ENCODE data around the gene ITM2B.

ITM2B gene

DNA sequence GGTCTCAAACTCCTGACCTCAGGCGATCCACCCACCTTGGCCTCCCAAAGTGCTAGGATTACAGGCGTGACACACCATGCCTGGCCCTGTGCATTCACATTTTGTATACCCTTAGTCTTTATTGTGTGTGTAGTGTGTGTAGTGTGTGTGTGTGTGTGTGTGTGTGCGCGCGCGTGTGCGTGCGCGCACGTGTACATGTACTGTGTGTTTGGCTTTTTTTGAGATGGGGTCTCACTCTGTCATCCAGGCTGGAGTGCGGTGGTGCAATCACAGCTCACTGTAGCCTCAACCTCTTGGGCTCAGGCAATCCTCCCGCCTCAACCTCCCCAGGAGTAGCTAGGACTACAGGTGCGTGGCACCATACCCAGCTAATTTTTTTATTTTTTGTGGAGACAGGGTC is 22.1 kb downstream of the ITM2B start:
- no peak for DNase-seq (ENCODE audit: low spot score)
- no peak overlapping the region for H3K27ac ChIP-seq (ENCODE audit: poor library complexity, severe bottlenecking)
- TF ChIP-seq, protein P1, sequence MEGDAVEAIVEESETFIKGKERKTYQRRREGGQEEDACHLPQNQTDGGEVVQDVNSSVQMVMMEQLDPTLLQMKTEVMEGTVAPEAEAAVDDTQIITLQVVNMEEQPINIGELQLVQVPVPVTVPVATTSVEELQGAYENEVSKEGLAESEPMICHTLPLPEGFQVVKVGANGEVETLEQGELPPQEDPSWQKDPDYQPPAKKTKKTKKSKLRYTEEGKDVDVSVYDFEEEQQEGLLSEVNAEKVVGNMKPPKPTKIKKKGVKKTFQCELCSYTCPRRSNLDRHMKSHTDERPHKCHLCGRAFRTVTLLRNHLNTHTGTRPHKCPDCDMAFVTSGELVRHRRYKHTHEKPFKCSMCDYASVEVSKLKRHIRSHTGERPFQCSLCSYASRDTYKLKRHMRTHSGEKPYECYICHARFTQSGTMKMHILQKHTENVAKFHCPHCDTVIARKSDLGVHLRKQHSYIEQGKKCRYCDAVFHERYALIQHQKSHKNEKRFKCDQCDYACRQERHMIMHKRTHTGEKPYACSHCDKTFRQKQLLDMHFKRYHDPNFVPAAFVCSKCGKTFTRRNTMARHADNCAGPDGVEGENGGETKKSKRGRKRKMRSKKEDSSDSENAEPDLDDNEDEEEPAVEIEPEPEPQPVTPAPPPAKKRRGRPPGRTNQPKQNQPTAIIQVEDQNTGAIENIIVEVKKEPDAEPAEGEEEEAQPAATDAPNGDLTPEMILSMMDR (IDR thresholded peaks at IDR 0.05; ENCODE audit: poor library complexity, severe bottlenecking) = no peak
- no peak for ATAC-seq (ENCODE audit: low read depth)
- H3K27me3 ChIP-seq (ENCODE audit: insufficient read depth, poor library complexity, severe bottlenecking) = no peaks in the 10 kb centered on the region
- H3K9me3 ChIP-seq (ENCODE audit: severe bottlenecking) = no peaks in the 10 kb centered on the region
- H3K4me1 ChIP-seq (ENCODE audit: insufficient read depth, poor library complexity, severe bottlenecking) = no peaks in the 10 kb centered on the region
- H3K36me3 ChIP-seq (ENCODE audit: low read depth) = peaks cover 79% of the 10 kb centered on the region
- H3K4me3 ChIP-seq (ENCODE audit: severe bottlenecking) = no peak overlapping the region

DNA sequence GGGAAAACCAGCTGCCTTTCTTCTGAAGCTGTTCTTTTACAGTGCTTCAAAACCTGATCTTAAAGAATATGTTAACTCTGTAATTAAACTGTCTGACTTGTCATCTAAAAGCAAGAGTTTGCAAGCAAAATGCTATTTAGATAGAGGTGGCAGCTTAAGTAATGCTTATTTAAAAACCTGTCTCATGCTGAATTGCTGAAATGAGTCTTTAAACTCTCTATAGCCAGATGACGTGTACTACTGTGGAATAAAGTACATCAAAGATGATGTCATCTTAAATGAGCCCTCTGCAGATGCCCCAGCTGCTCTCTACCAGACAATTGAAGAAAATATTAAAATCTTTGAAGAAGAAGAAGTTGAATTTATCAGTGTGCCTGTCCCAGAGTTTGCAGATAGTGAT is 22.9 kb downstream of the ITM2B start:
- Histone ChIP-seq H3K9me3 (ENCODE audit: severe bottlenecking) (no peaks in the 10 kb centered on the region), H3K36me3 (ENCODE audit: low read depth) (peaks cover 85% of the 10 kb centered on the region), H3K27ac (ENCODE audit: poor library complexity, severe bottlenecking) (no peak overlapping the region), H3K27me3 (ENCODE audit: insufficient read depth, poor library complexity, severe bottlenecking) (no peaks in the 10 kb centered on the region), H3K4me1 (ENCODE audit: insufficient read depth, poor library complexity, severe bottlenecking) (no peaks in the 10 kb centered on the region), H3K4me3 (ENCODE audit: severe bottlenecking) (no peak overlapping the region)
- TF ChIP-seq, protein P1 (IDR thresholded peaks at IDR 0.05; ENCODE audit: poor library complexity, severe bottlenecking) = no peak
- DNase-seq (ENCODE audit: low spot score) = no peak
- no peak for ATAC-seq (ENCODE audit: low read depth)

DNA sequence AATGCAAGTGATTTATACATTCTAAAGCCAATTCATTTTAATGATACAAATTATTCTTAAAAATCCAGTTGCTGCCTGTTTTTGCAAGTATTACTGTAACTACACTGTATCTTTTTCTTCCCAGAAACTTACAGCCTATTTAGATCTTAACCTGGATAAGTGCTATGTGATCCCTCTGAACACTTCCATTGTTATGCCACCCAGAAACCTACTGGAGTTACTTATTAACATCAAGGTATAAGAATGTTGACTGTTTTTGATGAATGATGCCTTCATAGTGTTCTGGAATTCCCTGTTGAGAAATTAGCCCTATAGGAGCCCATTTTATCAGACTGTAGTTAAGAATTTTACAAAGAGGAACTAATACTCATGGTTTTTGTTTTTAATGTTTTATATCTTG is 25.0 kb downstream of the ITM2B start:
- ATAC-seq (ENCODE audit: low read depth) (no peak), DNase-seq (ENCODE audit: low spot score) (no peak)
- Histone ChIP-seq H3K36me3 (ENCODE audit: low read depth) (peaks cover 98% of the 10 kb centered on the region), H3K4me3 (ENCODE audit: severe bottlenecking) (no peak overlapping the region), H3K27ac (ENCODE audit: poor library complexity, severe bottlenecking) (no peak overlapping the region), H3K9me3 (ENCODE audit: severe bottlenecking) (no peaks in the 10 kb centered on the region), H3K27me3 (ENCODE audit: insufficient read depth, poor library complexity, severe bottlenecking) (no peaks in the 10 kb centered on the region), H3K4me1 (ENCODE audit: insufficient read depth, poor library complexity, severe bottlenecking) (peaks cover 2% of the 10 kb centered on the region)
- TF ChIP-seq, protein P1 (IDR thresholded peaks at IDR 0.05; ENCODE audit: poor library complexity, severe bottlenecking) = no peak

DNA sequence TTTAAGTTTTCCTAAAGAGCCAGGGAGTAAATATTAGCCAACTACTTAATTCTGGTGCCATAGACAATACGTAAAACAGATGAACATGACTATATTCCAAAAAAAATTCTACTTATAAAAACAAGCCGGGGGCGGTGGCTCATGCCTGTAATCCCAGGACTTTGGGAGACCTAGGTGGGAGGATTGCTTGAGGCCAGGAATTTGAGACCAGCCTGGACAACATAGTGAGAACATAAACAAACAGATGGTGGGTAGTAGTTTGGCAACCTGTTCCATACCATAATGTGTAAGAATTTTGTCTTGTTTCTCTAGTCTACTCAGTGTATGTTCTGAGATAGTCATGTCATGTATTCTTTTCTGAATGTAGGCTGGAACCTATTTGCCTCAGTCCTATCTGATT is 25.4 kb downstream of the ITM2B start:
- no peaks in the 10 kb centered on the region for H3K9me3 ChIP-seq (ENCODE audit: severe bottlenecking)
- DNase-seq (ENCODE audit: low spot score) (no peak), ATAC-seq (ENCODE audit: low read depth) (no peak)
- peaks cover 5% of the 10 kb centered on the region for H3K4me1 ChIP-seq (ENCODE audit: insufficient read depth, poor library complexity, severe bottlenecking)
- no peaks in the 10 kb centered on the region for H3K27me3 ChIP-seq (ENCODE audit: insufficient read depth, poor library complexity, severe bottlenecking)
- H3K36me3 ChIP-seq (ENCODE audit: low read depth) = peaks cover 97% of the 10 kb centered on the region
- no peak overlapping the region for H3K4me3 ChIP-seq (ENCODE audit: severe bottlenecking)
- TF ChIP-seq, protein P1 (IDR thresholded peaks at IDR 0.05; ENCODE audit: poor library complexity, severe bottlenecking) = no peak
- H3K27ac ChIP-seq (ENCODE audit: poor library complexity, severe bottlenecking) = no peak overlapping the region

DNA sequence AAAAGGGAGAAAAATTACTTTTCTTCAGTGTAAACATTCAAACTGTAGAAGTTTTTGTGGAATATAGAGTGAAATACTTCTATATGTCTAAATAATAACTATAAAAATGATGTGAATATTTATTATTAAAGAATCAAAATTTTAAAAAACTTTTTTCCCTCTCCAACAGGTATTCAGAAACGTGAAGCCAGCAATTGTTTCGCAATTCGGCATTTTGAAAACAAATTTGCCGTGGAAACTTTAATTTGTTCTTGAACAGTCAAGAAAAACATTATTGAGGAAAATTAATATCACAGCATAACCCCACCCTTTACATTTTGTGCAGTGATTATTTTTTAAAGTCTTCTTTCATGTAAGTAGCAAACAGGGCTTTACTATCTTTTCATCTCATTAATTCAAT is 28.0 kb downstream of the ITM2B start:
- peaks cover 79% of the 10 kb centered on the region for H3K36me3 ChIP-seq (ENCODE audit: low read depth)
- TF ChIP-seq, protein P1 (IDR thresholded peaks at IDR 0.05; ENCODE audit: poor library complexity, severe bottlenecking) = no peak
- DNase-seq (ENCODE audit: low spot score) = no peak
- no peak for ATAC-seq (ENCODE audit: low read depth)
- no peak overlapping the region for H3K27ac ChIP-seq (ENCODE audit: poor library complexity, severe bottlenecking)
- no peaks in the 10 kb centered on the region for H3K27me3 ChIP-seq (ENCODE audit: insufficient read depth, poor library complexity, severe bottlenecking)
- H3K4me3 ChIP-seq (ENCODE audit: severe bottlenecking) = no peak overlapping the region
- H3K9me3 ChIP-seq (ENCODE audit: severe bottlenecking) = no peaks in the 10 kb centered on the region
- H3K4me1 ChIP-seq (ENCODE audit: insufficient read depth, poor library complexity, severe bottlenecking) = peaks cover 5% of the 10 kb centered on the region
